Mucosa of stomach (tissue), 1 donor: ENCODE results near the gene TELO2.

Source experiments
- H3K27me3 ChIP-seq: one replicate; pipeline ENCODE4 v1.7.0; 2013; ENCODE audit warnings: mild to moderate bottlenecking, low read length; ENCODE audit not compliant: control insufficient read depth, insufficient read depth
- H3K36me3 ChIP-seq: one replicate; pipeline ENCODE4 v1.7.0; 2013; ENCODE audit warnings: low read length; ENCODE audit not compliant: control insufficient read depth, insufficient read depth
- H3K4me1 ChIP-seq: one replicate; pipeline ENCODE4 v1.7.0; 2013; ENCODE audit warnings: mild to moderate bottlenecking, low read length; ENCODE audit not compliant: control insufficient read depth, insufficient read depth
- H3K4me3 ChIP-seq: one replicate; pipeline ENCODE4 v1.7.0; 2013; ENCODE audit warnings: low read length
- H3K9ac ChIP-seq: one replicate; pipeline ENCODE4 v1.7.0; 2013; ENCODE audit warnings: mild to moderate bottlenecking, low read length, moderate library complexity
- H3K9me3 ChIP-seq: one replicate; pipeline ENCODE4 v1.7.0; 2013; ENCODE audit warnings: mild to moderate bottlenecking, low read length, moderate library complexity; ENCODE audit not compliant: control insufficient read depth
- donor health status: Pancreatic carcinoma.

Gene TELO2

GRCh38 chr16:1487395-1488053, 5.6 kb upstream of the TELO2 start:
- peaks cover 3% of the 10 kb centered on the region for H3K4me1 ChIP-seq
- no peaks in the 10 kb centered on the region for H3K36me3 ChIP-seq
- H3K9ac ChIP-seq, result no peak overlapping the region
- H3K9me3 ChIP-seq, result no peaks in the 10 kb centered on the region
- no peak overlapping the region for H3K4me3 ChIP-seq
- H3K27me3 ChIP-seq, result peaks cover under 1% of the 10 kb centered on the region

GRCh38 chr16:1488054-1488601, 5.0 kb upstream of the TELO2 start:
- Histone ChIP-seq H3K9ac (no peak overlapping the region), H3K9me3 (no peaks in the 10 kb centered on the region), H3K4me1 (peaks cover 8% of the 10 kb centered on the region), H3K27me3 (no peaks in the 10 kb centered on the region), H3K36me3 (no peaks in the 10 kb centered on the region), H3K4me3 (no peak overlapping the region)

GRCh38 chr16:1488619-1489018, 4.5 kb upstream of the TELO2 start, which contains the start of gene PTX4:
Gene PTX4 (minus strand): TSS chr16:1488944. CDS start chr16:1488909, 35 bp downstream.
- Histone ChIP-seq H3K36me3 (no peaks in the 10 kb centered on the region), H3K4me1 (peaks cover 8% of the 10 kb centered on the region), H3K27me3 (no peaks in the 10 kb centered on the region), H3K4me3 (no peak within 1 kb of the TSS), H3K9ac (no peak within 1 kb of the TSS), H3K9me3 (no peaks in the 10 kb centered on the region)

- no peaks in the 10 kb centered on the region for H3K36me3 ChIP-seq
- no peak overlapping the region for H3K4me3 ChIP-seq
- H3K4me1 ChIP-seq, result peaks cover 12% of the 10 kb centered on the region
- H3K27me3 ChIP-seq, result no peaks in the 10 kb centered on the region
- no peak overlapping the region for H3K9ac ChIP-seq
- H3K9me3 ChIP-seq, result no peaks in the 10 kb centered on the region
Observed at GRCh38 chr16:1489077-1489476, 4.1 kb upstream of the TELO2 start.

- Histone ChIP-seq H3K9ac (no peak overlapping the region), H3K9me3 (no peaks in the 10 kb centered on the region), H3K4me3 (no peak overlapping the region), H3K36me3 (no peaks in the 10 kb centered on the region), H3K4me1 (peaks cover 20% of the 10 kb centered on the region), H3K27me3 (no peaks in the 10 kb centered on the region)
Observed at GRCh38 chr16:1491327-1491726, 1.8 kb upstream of the TELO2 start.

GRCh38 chr16:1492082-1492922, 858 bp upstream of the TELO2 start:
- H3K27me3 ChIP-seq, result no peaks in the 10 kb centered on the region
- peaks cover 20% of the 10 kb centered on the region for H3K4me1 ChIP-seq
- peak overlapping the region; percentile 80 for H3K9ac ChIP-seq
- peak overlapping the region; percentile 75 for H3K4me3 ChIP-seq
- no peaks in the 10 kb centered on the region for H3K36me3 ChIP-seq
- no peaks in the 10 kb centered on the region for H3K9me3 ChIP-seq

- Histone ChIP-seq H3K9me3 (no peaks in the 10 kb centered on the region), H3K4me3 (peak overlapping the region; percentile 19), H3K9ac (peak overlapping the region; percentile 80), H3K4me1 (peaks cover 20% of the 10 kb centered on the region), H3K27me3 (no peaks in the 10 kb centered on the region), H3K36me3 (no peaks in the 10 kb centered on the region)
Observed at GRCh38 chr16:1493746-1494094, 560 bp downstream of the TELO2 start.

GRCh38 chr16:1494129-1494640, 1.0 kb downstream of the TELO2 start:
- no peaks in the 10 kb centered on the region for H3K36me3 ChIP-seq
- H3K4me3 ChIP-seq, result peak overlapping the region; percentile 19
- no peaks in the 10 kb centered on the region for H3K27me3 ChIP-seq
- peak overlapping the region; percentile 80 for H3K9ac ChIP-seq
- H3K4me1 ChIP-seq, result peaks cover 20% of the 10 kb centered on the region
- H3K9me3 ChIP-seq, result no peaks in the 10 kb centered on the region

- Histone ChIP-seq H3K36me3 (no peaks in the 10 kb centered on the region), H3K9ac (no peak overlapping the region), H3K4me3 (no peak overlapping the region), H3K4me1 (peaks cover 20% of the 10 kb centered on the region), H3K9me3 (no peaks in the 10 kb centered on the region), H3K27me3 (no peaks in the 10 kb centered on the region)
Observed at GRCh38 chr16:1494711-1495110, 1.6 kb downstream of the TELO2 start.

- Histone ChIP-seq H3K36me3 (no peaks in the 10 kb centered on the region), H3K9ac (no peak overlapping the region), H3K27me3 (no peaks in the 10 kb centered on the region), H3K4me3 (no peak overlapping the region), H3K9me3 (no peaks in the 10 kb centered on the region), H3K4me1 (peaks cover 20% of the 10 kb centered on the region)
Observed at GRCh38 chr16:1495211-1495888, 2.2 kb downstream of the TELO2 start.

GRCh38 chr16:1495889-1496262, 2.7 kb downstream of the TELO2 start:
- peaks cover 20% of the 10 kb centered on the region for H3K4me1 ChIP-seq
- no peak overlapping the region for H3K4me3 ChIP-seq
- no peaks in the 10 kb centered on the region for H3K36me3 ChIP-seq
- no peak overlapping the region for H3K9ac ChIP-seq
- no peaks in the 10 kb centered on the region for H3K9me3 ChIP-seq
- no peaks in the 10 kb centered on the region for H3K27me3 ChIP-seq

GRCh38 chr16:1496464-1496863, 3.3 kb downstream of the TELO2 start:
- Histone ChIP-seq H3K9ac (no peak overlapping the region), H3K4me1 (peaks cover 20% of the 10 kb centered on the region), H3K27me3 (no peaks in the 10 kb centered on the region), H3K9me3 (no peaks in the 10 kb centered on the region), H3K4me3 (no peak overlapping the region), H3K36me3 (no peaks in the 10 kb centered on the region)
